ENCODE data around the gene ERBB3. TPM values are rescaled to one million over a fixed set of nuclear protein-coding genes. Genes with fewer than 3 reads are reported as not detected.

The ERBB3 gene
- total RNA-seq, 5 donors from 2014 or later (not counting 1 experiment from before 2014, with no cell fraction given), result 0.93 to 24.0 (median 8.2) TPM

Other genes starting within 250 kb of the ERBB3 start
- not detected for gene MMP19, start 237.2 kb upstream of the ERBB3 start, total RNA-seq
- 10 to 100 TPM; 21.7 to 40.9 (median 30.7) TPM for gene PYM1, start 152.3 kb upstream of the ERBB3 start, total RNA-seq
- 1,000 to 10,000 TPM in 4 of 5 donors, 100 to 1,000 TPM in 1; 896 to 1,314 (median 1,231) TPM for gene DGKA, start 149.0 kb upstream of the ERBB3 start, total RNA-seq
- gene PMEL, start 114.1 kb upstream of the ERBB3 start, total RNA-seq, result under 1 TPM in 1 of 5 donors, not detected in 4; 0.20 TPM
- gene CDK2, start 113.3 kb upstream of the ERBB3 start, total RNA-seq, result 10 to 100 TPM; 17.8 to 32.3 (median 23.3) TPM
- gene RAB5B, start 106.1 kb upstream of the ERBB3 start, total RNA-seq, result 10 to 100 TPM; 58.6 to 99.8 (median 85.7) TPM
- 1 to 10 TPM; 2.6 to 7.3 (median 3.2) TPM for gene SUOX, start 82.9 kb upstream of the ERBB3 start, total RNA-seq
- 10 to 100 TPM in 3 of 5 donors, 1 to 10 TPM in 2; 6.1 to 14.9 (median 13.2) TPM for gene IKZF4, start 59.1 kb upstream of the ERBB3 start, total RNA-seq
- 100 to 1,000 TPM in 1 of 5 donors, 10 to 100 TPM in 4; 30.3 to 141 (median 49.9) TPM for gene RPS26, start 38.2 kb upstream of the ERBB3 start, total RNA-seq
- gene PA2G4, start 24.4 kb downstream of the ERBB3 start, total RNA-seq, result 100 to 1,000 TPM in 3 of 5 donors, 10 to 100 TPM in 2; 67.5 to 113 (median 104) TPM
- 1,000 to 10,000 TPM; 4,612 to 5,648 (median 5,133) TPM for gene RPL41, start 36.5 kb downstream of the ERBB3 start, total RNA-seq
- 10 to 100 TPM in 3 of 5 donors, 1 to 10 TPM in 2; 8.4 to 15.1 (median 11.4) TPM for gene ZC3H10, start 38.1 kb downstream of the ERBB3 start, total RNA-seq
- gene ESYT1, start 48.1 kb downstream of the ERBB3 start, total RNA-seq, result 100 to 1,000 TPM; 181 to 298 (median 276) TPM
- 10 to 100 TPM in 1 of 5 donors, 1 to 10 TPM in 4; 5.9 to 12.4 (median 7.7) TPM for gene MYL6B, start 72.4 kb downstream of the ERBB3 start, total RNA-seq
- gene MYL6, start 78.2 kb downstream of the ERBB3 start, total RNA-seq, result 100 to 1,000 TPM; 506 to 663 (median 569) TPM
- gene SMARCC2, start 109.3 kb downstream of the ERBB3 start, total RNA-seq, result 100 to 1,000 TPM; 135 to 160 (median 159) TPM
- gene RNF41, start 141.8 kb downstream of the ERBB3 start, total RNA-seq, result 10 to 100 TPM; 26.3 to 43.1 (median 39.4) TPM
- gene NABP2, start 144.2 kb downstream of the ERBB3 start, total RNA-seq, result 10 to 100 TPM; 11.8 to 19.1 (median 14.0) TPM
- gene SLC39A5, start 149.9 kb downstream of the ERBB3 start, total RNA-seq, result 1 to 10 TPM in 1 of 5 donors, under 1 TPM in 2, not detected in 2; 0.57 to 1.4 (median 0.58) TPM
- gene ANKRD52, start 178.2 kb downstream of the ERBB3 start, total RNA-seq, result 10 to 100 TPM; 35.8 to 51.0 (median 43.1) TPM
- gene COQ10A, start 186.8 kb downstream of the ERBB3 start, total RNA-seq, result 10 to 100 TPM; 29.9 to 38.4 (median 31.9) TPM
- gene CS, start 220.2 kb downstream of the ERBB3 start, total RNA-seq, result 100 to 1,000 TPM; 135 to 166 (median 159) TPM
- 10 to 100 TPM; 52.9 to 92.8 (median 90.8) TPM for gene CNPY2, start 235.8 kb downstream of the ERBB3 start, total RNA-seq

Data from T-cell (primary cell).